ENCODE measurements around the gene RFT1.

The RFT1 gene, protein sequence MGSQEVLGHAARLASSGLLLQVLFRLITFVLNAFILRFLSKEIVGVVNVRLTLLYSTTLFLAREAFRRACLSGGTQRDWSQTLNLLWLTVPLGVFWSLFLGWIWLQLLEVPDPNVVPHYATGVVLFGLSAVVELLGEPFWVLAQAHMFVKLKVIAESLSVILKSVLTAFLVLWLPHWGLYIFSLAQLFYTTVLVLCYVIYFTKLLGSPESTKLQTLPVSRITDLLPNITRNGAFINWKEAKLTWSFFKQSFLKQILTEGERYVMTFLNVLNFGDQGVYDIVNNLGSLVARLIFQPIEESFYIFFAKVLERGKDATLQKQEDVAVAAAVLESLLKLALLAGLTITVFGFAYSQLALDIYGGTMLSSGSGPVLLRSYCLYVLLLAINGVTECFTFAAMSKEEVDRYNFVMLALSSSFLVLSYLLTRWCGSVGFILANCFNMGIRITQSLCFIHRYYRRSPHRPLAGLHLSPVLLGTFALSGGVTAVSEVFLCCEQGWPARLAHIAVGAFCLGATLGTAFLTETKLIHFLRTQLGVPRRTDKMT

DNA sequence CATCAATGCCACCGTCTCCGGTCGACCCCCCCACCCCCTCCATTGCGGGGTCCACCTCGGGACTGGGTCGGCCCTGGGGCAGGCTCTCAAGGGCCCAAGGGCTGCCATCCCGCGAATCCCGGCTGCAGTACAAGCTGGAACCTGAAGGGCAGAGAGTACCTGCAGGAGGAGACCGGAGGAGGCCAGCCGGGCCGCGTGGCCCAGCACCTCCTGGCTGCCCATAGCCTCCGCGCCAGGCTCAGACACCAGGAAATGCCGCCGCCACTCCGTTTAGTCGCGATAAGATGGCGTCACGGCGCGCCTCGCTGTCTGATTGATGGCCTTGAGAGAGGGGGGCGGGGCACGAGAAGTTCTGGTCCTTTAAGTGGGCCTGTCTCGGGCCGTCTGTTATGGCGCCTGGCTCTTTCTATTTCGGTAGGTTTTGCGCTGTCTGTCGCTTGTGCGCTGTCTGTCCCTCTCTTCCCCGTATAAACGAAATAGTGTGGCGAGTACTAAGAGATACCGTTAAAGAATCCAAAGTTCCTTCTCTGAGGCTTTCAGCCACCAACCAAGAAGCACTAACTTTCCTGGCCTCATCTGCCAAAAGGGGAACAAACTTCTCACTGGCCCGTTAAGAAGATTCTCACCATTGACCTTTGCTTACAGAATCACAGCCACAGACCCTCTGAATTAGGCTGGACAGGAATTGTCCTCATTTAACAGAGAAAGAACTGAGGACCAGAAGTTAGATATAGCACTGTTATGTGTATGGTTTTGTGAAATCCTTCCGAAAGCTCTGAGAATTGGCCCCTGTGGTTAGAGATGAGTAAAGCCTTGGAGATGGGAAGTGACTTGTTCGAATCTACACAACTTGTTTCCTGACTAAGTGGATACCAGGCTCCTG, at the start of gene RFT1:
Gene RFT1 (minus strand): TSS at position 257 of the 883 bp plus-strand sequence. CDS start 35 bp downstream, at position 222.
- in situ Hi-C loops (cut with MboI; ENCODE audit: low sequenced_read_pairs): no loop called here

DNA sequence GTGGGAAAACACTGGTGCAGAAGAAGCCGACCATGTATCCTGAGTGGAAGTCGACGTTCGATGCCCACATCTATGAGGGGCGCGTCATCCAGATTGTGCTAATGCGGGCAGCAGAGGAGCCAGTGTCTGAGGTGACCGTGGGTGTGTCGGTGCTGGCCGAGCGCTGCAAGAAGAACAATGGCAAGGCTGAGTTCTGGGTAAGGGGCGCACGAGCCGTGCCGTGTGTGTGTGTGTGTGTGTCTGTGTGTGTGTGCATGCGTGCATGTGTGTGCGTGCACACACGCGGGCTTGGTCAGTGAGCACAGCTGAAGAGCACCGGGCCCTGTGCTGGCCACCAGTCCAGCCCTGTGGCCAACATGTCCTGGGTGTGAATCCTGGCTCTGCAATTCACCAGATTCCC, 49.3 kb upstream of the RFT1 start:
- in situ Hi-C loops (cut with MboI; ENCODE audit: low sequenced_read_pairs): no loop called here

DNA sequence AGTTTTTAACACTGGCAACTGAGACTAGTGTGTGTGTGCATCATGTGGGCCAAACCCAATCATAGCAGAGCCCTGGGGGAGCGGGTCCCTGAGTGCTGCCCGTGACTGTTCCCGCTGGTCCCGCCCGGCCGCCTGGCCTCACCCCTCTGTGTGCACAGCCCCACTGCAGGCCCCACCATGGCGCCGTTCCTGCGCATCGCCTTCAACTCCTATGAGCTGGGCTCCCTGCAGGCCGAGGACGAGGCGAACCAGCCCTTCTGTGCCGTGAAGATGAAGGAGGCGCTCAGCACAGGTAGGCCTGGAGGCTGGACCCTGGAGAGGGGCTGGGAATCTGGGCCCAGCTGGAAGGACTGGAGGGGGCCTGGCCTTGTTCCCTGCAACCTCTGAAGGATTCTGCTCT, 48.0 kb upstream of the RFT1 start:
- in situ Hi-C loops (cut with MboI; ENCODE audit: low sequenced_read_pairs): no loop called here

DNA sequence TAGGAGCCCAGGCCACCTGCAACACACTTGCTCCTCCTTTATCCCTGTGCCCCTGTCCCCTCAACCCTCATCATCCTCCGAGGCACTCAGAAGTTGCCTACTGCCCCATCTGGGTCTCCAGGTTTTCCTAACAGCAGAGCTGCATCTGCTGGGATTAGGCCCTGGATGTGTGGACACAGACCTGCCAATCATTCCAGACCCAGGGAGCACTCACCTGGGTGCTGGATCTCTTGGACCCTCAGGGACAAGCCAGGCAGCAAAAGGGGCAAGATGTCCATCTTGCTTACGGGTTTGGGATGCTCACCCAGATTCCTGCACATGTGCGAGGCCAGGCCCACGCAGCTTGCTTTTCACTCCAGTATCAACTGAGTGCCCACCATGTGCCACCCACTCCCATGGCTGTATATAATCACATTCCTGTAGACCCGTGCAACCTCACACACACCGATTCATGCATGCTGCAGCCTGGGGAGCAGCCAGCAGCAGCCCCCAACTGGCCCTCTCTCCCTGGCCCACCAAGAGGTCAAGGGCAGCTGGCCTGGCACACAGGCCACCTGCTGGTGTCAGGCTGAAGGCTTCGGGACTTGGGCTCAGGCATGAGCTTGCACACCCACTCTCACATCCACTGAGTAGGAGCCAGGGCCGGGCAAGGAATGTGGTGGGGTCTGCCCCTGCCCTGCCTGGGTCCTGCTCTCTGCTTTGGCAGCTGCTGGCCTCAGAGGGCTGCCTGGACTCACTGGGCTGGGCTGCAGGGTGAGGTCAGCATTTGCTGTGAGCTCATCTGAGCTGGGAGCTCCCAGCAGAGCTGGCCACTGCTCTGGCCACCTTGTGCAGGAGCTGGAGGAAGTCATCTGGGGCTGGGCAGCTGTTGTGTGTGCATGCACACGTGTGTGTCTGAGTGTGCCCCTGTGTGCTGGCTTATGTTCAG, 45.6 kb upstream of the RFT1 start:
- in situ Hi-C loops (cut with MboI; ENCODE audit: low sequenced_read_pairs): no loop called here

- in situ Hi-C loops (cut with MboI; ENCODE audit: low sequenced_read_pairs): no loop called here
Observed at GRCh38 chr3:53174346-53175250, 44.4 kb upstream of the RFT1 start.

- in situ Hi-C loops (cut with MboI; ENCODE audit: low sequenced_read_pairs): no loop called here
Observed at GRCh38 chr3:53173107-53173506, 42.9 kb upstream of the RFT1 start.

DNA sequence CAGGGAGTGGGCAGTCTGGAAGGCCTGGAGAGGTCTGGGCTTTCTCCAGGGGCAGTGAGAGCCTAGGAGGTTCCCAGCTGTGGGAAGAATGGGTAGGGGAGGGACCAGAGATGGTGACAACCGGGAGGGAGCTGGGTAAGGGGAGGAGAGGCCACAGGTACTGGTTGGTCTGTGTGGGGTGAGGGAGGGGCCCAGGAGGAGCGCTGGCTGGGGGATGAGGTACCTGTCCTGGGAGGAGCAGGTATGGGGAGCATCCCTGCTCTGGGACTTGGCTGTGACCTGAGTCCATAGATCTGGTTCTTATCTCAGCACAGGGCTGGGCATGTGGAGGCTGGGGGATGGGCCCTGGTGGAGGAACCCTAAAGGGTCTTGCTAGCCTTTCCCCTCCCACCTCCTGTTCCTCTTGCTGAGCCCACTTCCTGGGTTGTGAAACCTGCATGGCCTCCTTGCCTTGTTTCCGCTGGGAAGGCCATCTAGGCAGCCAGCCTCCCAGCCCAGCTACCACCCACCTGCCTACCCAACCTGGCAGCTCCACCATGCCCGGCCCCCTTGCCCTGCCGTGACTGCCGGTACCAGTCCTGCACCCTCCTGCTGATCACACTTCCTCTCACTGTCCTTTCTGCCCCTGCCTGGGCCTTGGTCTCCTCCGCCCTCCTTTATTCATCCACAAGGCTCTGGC, 41.7 kb upstream of the RFT1 start:
- in situ Hi-C loops (cut with MboI; ENCODE audit: low sequenced_read_pairs): no loop called here

- in situ Hi-C loops (cut with MboI; ENCODE audit: low sequenced_read_pairs): no loop called here
Observed at GRCh38 chr3:53171064-53171418, 40.8 kb upstream of the RFT1 start.

- in situ Hi-C loops (cut with MboI; ENCODE audit: low sequenced_read_pairs): no loop called here
Observed at GRCh38 chr3:53170325-53171063, 40.3 kb upstream of the RFT1 start.

DNA sequence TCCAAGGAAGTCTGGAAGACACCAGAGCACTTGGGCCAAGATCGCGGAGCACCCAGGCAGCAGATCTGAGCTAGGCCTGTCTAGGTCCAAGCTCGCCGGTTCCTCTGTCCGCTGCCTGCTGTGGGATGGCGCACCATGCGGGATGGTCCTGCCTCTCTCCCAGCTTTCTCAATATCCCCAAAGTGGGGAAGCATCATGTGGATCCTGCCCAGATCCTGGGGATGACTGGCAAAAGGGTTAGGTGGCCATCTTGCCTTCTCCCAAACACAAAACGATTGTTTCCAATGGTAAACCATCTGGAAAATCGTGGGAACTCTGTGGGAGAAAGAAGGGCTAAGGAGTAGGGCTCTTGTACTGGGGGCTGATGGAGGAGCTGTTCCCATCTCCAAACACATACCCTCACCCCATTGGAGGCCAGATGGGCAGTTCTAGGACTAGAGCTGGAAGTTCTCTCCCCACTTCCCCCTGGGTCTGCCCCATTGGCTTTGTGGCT, 39.6 kb upstream of the RFT1 start:
- in situ Hi-C loops (cut with MboI; ENCODE audit: low sequenced_read_pairs): no loop called here

GRCh38 chr3:53169045-53169831, 39.0 kb upstream of the RFT1 start:
- in situ Hi-C loops (cut with MboI; ENCODE audit: low sequenced_read_pairs): no loop called here

DNA sequence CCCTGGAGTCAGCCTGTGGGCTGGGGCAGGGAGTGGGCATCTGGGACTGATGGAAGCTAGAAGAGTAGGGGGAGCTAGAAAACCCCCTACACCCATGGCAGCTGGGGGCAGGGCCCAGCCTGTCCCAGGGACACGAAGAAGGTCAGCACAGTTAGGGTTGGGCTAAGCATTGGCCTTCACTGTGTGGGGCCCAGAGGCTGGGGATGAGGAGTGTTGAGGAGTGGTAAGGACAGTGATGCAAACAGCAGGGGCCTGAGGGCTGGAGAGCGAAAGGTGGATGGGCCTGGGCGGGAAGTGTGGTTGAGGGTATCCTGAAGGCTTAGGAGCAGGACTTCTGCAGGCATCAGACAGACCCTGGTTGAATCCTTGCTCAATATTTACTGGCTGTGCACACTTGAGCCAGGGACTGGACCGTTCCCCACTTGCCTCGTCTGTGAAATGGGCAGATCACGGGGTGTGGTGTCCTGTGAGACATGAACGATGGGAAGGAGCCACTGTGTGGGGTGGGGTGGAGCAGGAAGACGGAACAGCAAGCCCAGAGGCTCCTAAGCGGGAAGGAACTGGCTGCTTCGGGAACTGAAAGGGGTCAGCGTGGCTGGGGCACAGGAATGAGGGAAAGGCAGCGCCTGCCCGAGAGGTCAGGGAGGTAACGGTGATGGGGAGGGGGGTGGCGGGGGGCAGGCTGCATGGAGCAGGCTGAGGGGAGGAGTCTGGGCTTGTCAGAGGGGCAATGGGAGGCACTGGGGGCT, 38.1 kb upstream of the RFT1 start:
- in situ Hi-C loops (cut with MboI; ENCODE audit: low sequenced_read_pairs): no loop called here

- in situ Hi-C loops (cut with MboI; ENCODE audit: low sequenced_read_pairs): no loop called here
Observed at GRCh38 chr3:53167418-53168174, 37.4 kb upstream of the RFT1 start.

DNA sequence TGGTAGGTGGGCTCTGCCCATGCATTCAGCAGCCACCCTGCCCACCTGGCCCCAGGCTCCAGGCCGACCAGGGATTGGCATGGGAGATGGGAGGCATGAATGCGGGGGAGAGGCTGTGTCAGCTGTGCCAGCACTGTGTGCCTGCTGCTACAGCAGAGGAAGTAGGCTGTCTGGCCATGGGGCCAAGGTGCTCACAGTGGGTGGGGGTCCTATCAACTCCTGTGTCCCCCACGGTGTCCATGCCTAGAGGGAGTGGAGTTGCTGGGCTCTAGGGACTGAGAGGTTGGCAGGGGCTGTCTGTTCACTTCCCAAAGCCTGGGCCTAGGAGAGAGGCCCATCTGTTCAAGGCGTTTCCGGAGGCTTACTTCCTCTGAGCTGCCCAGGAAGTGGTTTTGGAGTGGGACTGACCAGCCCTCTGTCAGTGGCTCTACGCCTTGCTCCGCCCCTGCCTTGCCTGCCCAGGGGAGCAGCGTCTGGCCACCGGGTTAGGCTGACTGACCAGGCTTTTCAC, 36.6 kb upstream of the RFT1 start:
- in situ Hi-C loops (cut with MboI; ENCODE audit: low sequenced_read_pairs): no loop called here

DNA sequence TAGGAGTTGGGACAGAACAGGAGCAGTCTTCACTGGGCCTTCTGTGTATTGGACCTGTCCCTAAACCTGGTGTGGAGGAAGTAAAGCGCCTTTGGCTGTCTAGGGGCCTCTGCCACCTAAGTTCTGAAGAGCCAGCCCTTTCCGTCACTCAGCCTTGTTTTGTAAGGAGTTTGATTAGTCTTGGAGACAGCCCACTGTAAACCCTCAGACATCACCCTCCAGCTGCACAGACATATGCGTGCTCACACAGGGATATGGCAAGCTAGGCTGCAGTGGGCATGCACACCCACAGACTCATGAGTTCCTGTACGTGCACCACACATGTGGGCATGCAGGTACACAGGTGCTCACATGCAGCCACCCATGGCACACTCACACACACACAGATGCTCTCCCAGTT, 36.0 kb upstream of the RFT1 start:
- in situ Hi-C loops (cut with MboI; ENCODE audit: low sequenced_read_pairs): no loop called here

DNA sequence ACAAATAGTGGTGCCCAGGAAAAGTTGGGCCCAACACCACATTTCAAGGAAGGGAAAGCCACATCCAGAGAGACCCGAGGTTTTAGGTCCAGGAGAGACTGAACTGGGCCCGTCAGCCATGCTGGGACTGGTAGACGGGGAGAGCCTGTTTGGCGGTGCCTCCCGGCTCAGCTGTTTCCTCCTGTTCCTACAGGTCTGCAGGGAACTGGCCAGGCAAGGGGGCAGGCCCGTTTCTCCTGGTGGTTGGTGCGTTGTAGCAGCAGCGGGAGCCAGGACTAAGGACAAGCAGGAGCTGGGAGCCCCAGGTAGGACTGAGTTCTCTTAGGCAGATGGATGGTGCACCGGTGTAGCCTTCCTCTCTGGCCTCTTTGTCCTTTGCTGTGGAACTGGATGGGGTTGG, 34.7 kb upstream of the RFT1 start:
- in situ Hi-C loops (cut with MboI; ENCODE audit: low sequenced_read_pairs): no loop called here

Data from hTERT RPE-1 (cell line).